ENCODE measurements around the gene MYO5C.

- TF ChIP-seq CTCF (IDR thresholded peaks at IDR 0.05): no peak
- no peak for TF ChIP-seq POLR2A (IDR thresholded peaks at IDR 0.05)
Measured at GRCh38 chr15:52204657-52205056, 90.9 kb downstream of the MYO5C start.

All from esophagus squamous epithelium (tissue), 4 donors.